Aorta (tissue), 5 donors: ENCODE results near the gene TAS2R8. TPM values are rescaled to one million over a fixed set of nuclear protein-coding genes. Genes with fewer than 3 reads are reported as not detected.
"Not testable (repeated sequence)": the region's sequence is repeated elsewhere in the genome, so short reads cannot be mapped to it uniquely, and the experiment has no call there.

Experiments used
- ATAC-seq: fragments of 200-7000 bp; cut with Tn5 transposase; one replicate; pipeline ENCODE4 v1.9.1; 2022; ENCODE audit warnings: moderate library complexity; ENCODE audit not compliant: low FRiP score
- DNase-seq, 2 donors: peaks; one replicate each; pipeline ENCODE4 v3.0.0-alpha.2; 2020
- H3K27ac ChIP-seq, 2 donors: one replicate each; pipeline ENCODE4 v1.5.1; 2013; ENCODE audit warnings: low read length in 2 of 2, mild to moderate bottlenecking in 2 of 2, moderate library complexity in 2 of 2, control low read depth in 1 of 2, inconsistent platforms in 1 of 2, low read depth in 1 of 2
- H3K27me3 ChIP-seq, 2 donors: one replicate each; pipeline ENCODE4 v1.6.1; 2013; ENCODE audit warnings: control low read depth in 1 of 2, low read length in 1 of 2, mild to moderate bottlenecking in 1 of 2, moderate library complexity in 1 of 2; ENCODE audit not compliant: insufficient read depth in 2 of 2, control insufficient read depth in 1 of 2
- H3K36me3 ChIP-seq, 2 donors: one replicate each; pipeline ENCODE4 v1.6.1; 2013; ENCODE audit warnings: control low read depth in 1 of 2, low read length in 1 of 2, mild to moderate bottlenecking in 1 of 2; ENCODE audit not compliant: insufficient read depth in 2 of 2, control insufficient read depth in 1 of 2
- H3K4me1 ChIP-seq, 2 donors: one replicate each; pipeline ENCODE4 v1.6.1; 2013; ENCODE audit warnings: low read length in 2 of 2, control low read depth in 1 of 2, mild to moderate bottlenecking in 1 of 2, moderate library complexity in 1 of 2; ENCODE audit not compliant: insufficient read depth in 2 of 2, control insufficient read depth in 1 of 2
- H3K4me3 ChIP-seq, 2 donors: one replicate each; pipeline ENCODE4 v1.5.1; 2013; ENCODE audit warnings: low read length in 2 of 2, control low read depth in 1 of 2, mild to moderate bottlenecking in 1 of 2
- H3K9me3 ChIP-seq: one replicate; pipeline ENCODE4 v1.6.1; 2013; ENCODE audit warnings: mild to moderate bottlenecking, low read length; ENCODE audit not compliant: control insufficient read depth
- WGBS, 2 donors: extraction: QIAGEN DNeasy Blood & Tissue Kit; methylation state at CpG; one replicate each; pipeline ENCODE4 v1.1.7; 2013; 5-methylcytosine and 5-hydroxymethylcytosine counted together
- intact Hi-C, 2 donors: fragments of 100-400 bp; cut with DNase I; formaldehyde crosslinking; loops; one replicate each; pipeline versions ENCODE4 v1.14.2 to v1.15.0; 2022
- polyA plus RNA-seq, 2 donors: library from polyadenylated mRNA; stranded (reverse); fragments of 200-250 nt; gene quantifications; one replicate each; pipeline ENCODE4 v1.2.3, GENCODE V29; 2013
- total RNA-seq, 2 donors: library from RNA; stranded (reverse); fragmentation: NEBNext Ultra II Directional; extraction: Animal tissue kit (Norgen Biotek cat#: 25700); gene quantifications; one replicate each; pipeline ENCODE4 v1.2.1, GENCODE V29; 2021
- donor health status: healthy with polysubstance abuse.
- donor health status: Bipolar disorder and iron deficiency.
- donor health status: DM: no; HTN: no; CAD: no.
- donor health status: DM: no; HTN: no; CAD: no.
- donor health status: DM: yes; HTN: yes; CAD: no.

TAS2R8 gene
- total and polyA plus RNA-seq, 4 donors = not detected

GRCh38 chr12:10826258-10826657 is 19.2 kb upstream of the TAS2R8 start, which contains the start of gene TAS2R10:
Gene TAS2R10, minus strand, starts transcription at chr12:10826358. Its CDS starts 89 bp downstream, at chr12:10826269.
- no peaks in the 10 kb centered on the region for H3K9me3 ChIP-seq
- no peaks in the 10 kb centered on the region for H3K27me3 ChIP-seq
- H3K36me3 ChIP-seq = no peaks in the 10 kb centered on the region
- H3K4me3 ChIP-seq = no peak within 1 kb of the TSS
- 84 to 85% methylated on average over 3 of the region's 3 CpGs for WGBS, 2 donors
- no peak within 1 kb of the TSS for H3K27ac ChIP-seq
- ATAC-seq (no peak), DNase-seq (no peak)
- intact Hi-C loops = no loop called here
- no peaks in the 10 kb centered on the region for H3K4me1 ChIP-seq

DNA sequence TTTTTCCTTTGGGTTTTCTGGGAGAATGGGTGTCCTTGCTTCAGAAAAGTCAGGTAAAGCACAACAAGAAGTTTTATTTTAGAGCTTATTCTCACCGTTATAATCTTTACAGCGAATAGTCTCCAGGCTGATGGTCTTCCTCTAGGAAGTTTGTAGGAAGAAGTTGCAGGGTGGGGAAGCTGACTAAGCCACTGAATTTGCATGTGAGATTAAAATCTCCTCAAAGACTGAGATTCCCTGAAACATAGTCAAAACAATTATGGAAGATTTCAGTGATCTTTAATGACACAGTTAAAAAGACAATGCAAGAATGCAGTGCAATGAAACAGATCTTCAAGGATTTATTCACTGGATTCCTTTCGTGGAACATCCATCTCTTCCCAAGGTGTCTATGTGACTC is 17.9 kb upstream of the TAS2R8 start:
- Histone ChIP-seq H3K4me3 (no peak overlapping the region), H3K36me3 (no peaks in the 10 kb centered on the region), H3K9me3 (no peaks in the 10 kb centered on the region), H3K27ac (no peak overlapping the region), H3K4me1 (no peaks in the 10 kb centered on the region), H3K27me3 (no peaks in the 10 kb centered on the region)
- intact Hi-C loops = no loop called here
- DNase-seq (no peak), ATAC-seq (no peak)
- 84 to 87% methylated on average over 3 of the region's 3 CpGs for whole genome bisulfite sequencing, 2 donors

DNA sequence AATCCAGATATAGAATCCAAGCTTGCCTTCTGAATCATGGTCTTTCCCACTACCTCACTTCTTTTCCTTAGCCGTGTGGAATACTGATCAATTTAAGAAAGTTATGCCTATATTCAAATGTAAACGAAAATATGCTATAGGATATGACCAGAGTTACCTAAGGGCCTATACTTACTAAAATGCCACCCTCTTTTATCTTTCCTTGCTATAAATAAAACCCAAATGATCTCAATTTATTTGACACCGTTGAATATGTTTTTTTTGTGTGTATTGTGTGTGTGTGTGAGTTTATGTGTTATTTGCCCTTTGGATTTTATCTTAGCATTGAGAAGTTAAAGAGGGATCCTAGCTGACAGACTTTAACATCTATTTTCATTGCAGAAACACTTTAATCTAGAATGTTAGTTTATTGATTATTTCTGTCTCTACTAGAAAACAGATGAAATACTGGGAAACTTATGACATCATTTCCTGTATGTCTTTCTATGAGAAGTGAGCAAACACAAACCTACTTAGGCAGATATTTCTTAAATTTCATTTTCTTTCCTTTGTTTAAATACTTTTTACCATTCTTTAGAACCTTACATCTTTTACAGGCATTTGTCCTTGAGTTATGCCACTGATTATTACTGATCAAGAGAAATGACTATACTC is 4.9 kb upstream of the TAS2R8 start:
- no peak for ATAC-seq
- intact Hi-C loops = no loop called here
- 71 to 79% methylated on average over 3 of the region's 3 CpGs for WGBS, 2 donors

DNA sequence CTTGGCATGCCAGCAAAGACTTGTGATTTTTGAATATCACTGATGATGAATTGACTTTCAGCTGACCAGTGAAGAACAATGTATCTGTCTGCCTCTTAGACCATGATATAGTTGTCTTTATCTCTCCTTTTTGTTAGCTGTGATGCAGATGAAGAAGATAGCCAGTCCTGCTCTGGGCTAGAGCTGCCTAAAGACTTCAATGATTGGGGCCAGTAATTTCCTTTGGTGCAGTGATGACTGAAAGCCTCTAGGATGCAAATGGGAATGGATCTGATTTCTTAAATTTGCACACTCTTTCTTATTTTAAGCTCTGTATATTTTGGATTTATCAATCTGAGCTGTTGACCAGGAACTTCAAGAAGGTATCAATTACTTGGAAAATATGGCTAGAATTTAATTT is 3.0 kb upstream of the TAS2R8 start, which contains the start of gene TAS2R9:
Gene TAS2R9 (minus strand): TSS at position 101 of the 400 bp plus-strand sequence. CDS start 93 bp downstream, at position 8.
- H3K4me1 ChIP-seq = no peaks in the 10 kb centered on the region
- ATAC-seq (no peak), DNase-seq (no peak)
- H3K27me3 ChIP-seq = no peaks in the 10 kb centered on the region
- no peak within 1 kb of the TSS for H3K27ac ChIP-seq
- intact Hi-C loops = no loop called here
- H3K9me3 ChIP-seq = no peaks in the 10 kb centered on the region
- no peak within 1 kb of the TSS for H3K4me3 ChIP-seq
- no peaks in the 10 kb centered on the region for H3K36me3 ChIP-seq

More for the DNA sequence above, 4.9 kb upstream of the TAS2R8 start:
- peaks cover 0 to 2% of the 10 kb centered on the region in 2 donors for H3K36me3 ChIP-seq
- no peaks in the 10 kb centered on the region for H3K4me1 ChIP-seq
- no peak for DNase-seq
- no peaks in the 10 kb centered on the region for H3K27me3 ChIP-seq
- H3K27ac ChIP-seq = no peak overlapping the region
- H3K4me3 ChIP-seq = no peak overlapping the region
- peaks cover 2% of the 10 kb centered on the region for H3K9me3 ChIP-seq

GRCh38 chr12:10802587-10802986 is 4.5 kb downstream of the TAS2R8 start, which contains the start of gene TAS2R7:
Gene TAS2R7, minus strand, starts transcription at chr12:10802627. Its CDS starts 57 bp downstream, at chr12:10802570.
- H3K36me3 ChIP-seq = no peaks in the 10 kb centered on the region
- H3K4me3 ChIP-seq = no peak within 1 kb of the TSS
- H3K27ac ChIP-seq = no peak within 1 kb of the TSS
- no peaks in the 10 kb centered on the region for H3K27me3 ChIP-seq
- DNase-seq (no peak), ATAC-seq (no peak)
- intact Hi-C loops = no loop called here
- H3K9me3 ChIP-seq = no peaks in the 10 kb centered on the region
- WGBS, 2 donors = 39 to 41% methylated on average over 4 of the region's 4 CpGs
- H3K4me1 ChIP-seq = no peaks in the 10 kb centered on the region

GRCh38 chr12:10801741-10802140 is 5.3 kb downstream of the TAS2R8 start:
- ATAC-seq (no peak), DNase-seq (no peak)
- no peak overlapping the region for H3K4me3 ChIP-seq
- no peak overlapping the region for H3K27ac ChIP-seq
- no peaks in the 10 kb centered on the region for H3K27me3 ChIP-seq
- no peaks in the 10 kb centered on the region for H3K4me1 ChIP-seq
- intact Hi-C loops = no loop called here
- WGBS, 2 donors = 50 to 55% methylated on average over 5 of the region's 5 CpGs
- H3K9me3 ChIP-seq = no peaks in the 10 kb centered on the region
- no peaks in the 10 kb centered on the region for H3K36me3 ChIP-seq

GRCh38 chr12:10794222-10794621 is 12.9 kb downstream of the TAS2R8 start:
- Histone ChIP-seq H3K4me3 (no peak overlapping the region), H3K4me1 (no peaks in the 10 kb centered on the region), H3K36me3 (no peaks in the 10 kb centered on the region), H3K9me3 (no peaks in the 10 kb centered on the region), H3K27ac (no peak overlapping the region), H3K27me3 (no peaks in the 10 kb centered on the region)
- intact Hi-C loops = no loop called here
- ATAC-seq (no peak), DNase-seq (no peak)
- WGBS, 2 donors = 54 to 59% methylated on average over 2 of the region's 2 CpGs

- H3K36me3 ChIP-seq, H3K27ac ChIP-seq, intact Hi-C loops, H3K9me3 ChIP-seq, DNase-seq, ATAC-seq, H3K4me1 ChIP-seq, H3K27me3 ChIP-seq, H3K4me3 ChIP-seq: not testable (repeated sequence)
- WGBS, 2 donors = 84 to 85% methylated on average over 4 of the region's 4 CpGs
These were observed 15.3 kb downstream of the TAS2R8 start for GRCh38 chr12:10791769-10792168.

DNA sequence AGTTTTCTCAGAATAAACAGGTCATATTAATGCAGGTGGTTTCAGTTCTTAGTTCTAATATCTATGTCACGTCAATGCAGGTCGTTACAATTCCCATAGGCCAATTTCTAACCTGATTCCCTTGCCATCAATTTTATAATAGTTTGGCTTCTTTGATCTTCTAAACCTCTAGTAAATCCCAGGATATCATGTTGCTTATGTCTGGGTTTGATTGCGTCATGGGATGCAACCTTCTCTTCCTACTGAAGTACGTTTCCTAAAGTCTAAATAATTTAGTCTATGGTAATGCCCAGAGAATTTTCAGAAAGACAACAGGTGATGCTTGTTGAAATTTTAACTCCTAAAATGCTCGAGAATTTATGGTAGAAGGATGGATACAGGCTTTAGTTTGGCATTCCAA is 23.8 kb downstream of the TAS2R8 start:
- ATAC-seq = no peak
- intact Hi-C loops = no loop called here

More for the DNA sequence above, 23.8 kb downstream of the TAS2R8 start:
- Histone ChIP-seq H3K27ac (no peak overlapping the region), H3K27me3 (no peaks in the 10 kb centered on the region), H3K36me3 (no peaks in the 10 kb centered on the region), H3K4me3 (no peak overlapping the region), H3K9me3 (no peaks in the 10 kb centered on the region), H3K4me1 (no peaks in the 10 kb centered on the region)
- no peak for DNase-seq
- 77 to 80% methylated on average over 5 of the region's 5 CpGs for WGBS, 2 donors
